HEK293 (cell line): ENCODE results near the gene DDX20.
A peak's percentile ranks its signal among the peaks of the same experiment; 100 is the strongest.

Experiments used
- CTCF ChIA-PET: fragments of 350-600 bp; formaldehyde crosslinking; extraction: SDS; loops from one replicate; lab custom pipeline; 2021; ENCODE audit warnings: antibody characterized with exemption; lab: Yijun Ruan, JAX
- POLR2A ChIA-PET: fragments of 300-600 bp; formaldehyde crosslinking; extraction: SDS; loops from one replicate; lab custom pipeline; 2020; ENCODE audit warnings: antibody characterized with exemption, inconsistent platforms; lab: Yijun Ruan, JAX
- H3K27ac ChIP-seq: fragments of 200-500 bp; sonication (Bioruptor generic); 2 replicates; pipeline ENCODE4 v1.5.1; 2014; ENCODE audit warnings: low read depth, low read length, control low read depth, inconsistent platforms; ENCODE audit errors: extremely low read depth
- H3K36me3 ChIP-seq, 2 experiments: fragments of 200-500 bp in 1 of 2; sonication (Bioruptor generic) in 1 of 2; 1 replicate in 1 of 2; 2 replicates in 1 of 2; pipeline ENCODE4 v1.5.1; 2014 to 2017; ENCODE audit warnings: inconsistent platforms in 2 of 2, low read length in 2 of 2; ENCODE audit not compliant: control insufficient read depth in 2 of 2, insufficient read depth in 1 of 2
- H3K4me1 ChIP-seq: fragments of 200-500 bp; sonication (Bioruptor generic); 2 replicates; pipeline ENCODE4 v1.5.1; 2014; ENCODE audit warnings: mild to moderate bottlenecking, low read length, inconsistent platforms; ENCODE audit not compliant: control insufficient read depth, insufficient read depth
- H3K4me3 ChIP-seq: 2 replicates; pipeline ENCODE4 v1.5.1; 2011; ENCODE audit warnings: low read depth, mild to moderate bottlenecking, control low read depth, low read length, moderate library complexity
- H3K9me3 ChIP-seq: fragments of 200-500 bp; sonication (Bioruptor generic); 2 replicates; pipeline ENCODE4 v1.5.1; 2014; ENCODE audit warnings: low read depth, low read length, inconsistent platforms; ENCODE audit not compliant: control insufficient read depth, insufficient read depth
- EGR2 ChIP-seq: fragments of 450-650 bp; formaldehyde crosslinking; IDR thresholded peaks from 2 replicates; pipeline ENCODE4 v1.5.1; 2016; ENCODE audit warnings: low read depth, missing biosample characterization, missing genetic modification characterization
- FEZF1 ChIP-seq: fragments of 450-650 bp; formaldehyde crosslinking; IDR thresholded peaks from 2 replicates; pipeline ENCODE4 v1.5.1; 2016; ENCODE audit warnings: missing biosample characterization, missing genetic modification characterization
- GFI1B ChIP-seq: fragments of 450-650 bp; formaldehyde crosslinking; IDR thresholded peaks from 2 replicates; pipeline ENCODE4 v1.5.1; 2016; ENCODE audit warnings: missing biosample characterization, missing genetic modification characterization
- GLIS1 ChIP-seq: fragments of 450-650 bp; formaldehyde crosslinking; IDR thresholded peaks from 2 replicates; pipeline ENCODE4 v1.5.1; 2016; ENCODE audit warnings: missing biosample characterization, missing genetic modification characterization
- KLF1 ChIP-seq: fragments of 450-650 bp; formaldehyde crosslinking; IDR thresholded peaks from 2 replicates; pipeline ENCODE4 v1.5.1; 2016; ENCODE audit warnings: missing biosample characterization, missing genetic modification characterization
- PRDM1 ChIP-seq: fragments of 450-650 bp; formaldehyde crosslinking; IDR thresholded peaks from 2 replicates; pipeline ENCODE4; 2016; ENCODE audit warnings: missing biosample characterization, missing genetic modification characterization
- PRDM10 ChIP-seq: fragments of 450-650 bp; formaldehyde crosslinking; IDR thresholded peaks from 2 replicates; pipeline ENCODE4 v1.5.1; 2016; ENCODE audit warnings: missing biosample characterization, missing genetic modification characterization
- SCRT1 ChIP-seq: fragments of 450-650 bp; formaldehyde crosslinking; IDR thresholded peaks from 2 replicates; pipeline ENCODE4 v1.5.1; 2016; ENCODE audit warnings: missing biosample characterization, missing genetic modification characterization, borderline replicate concordance
- SP2 ChIP-seq: fragments of 450-650 bp; formaldehyde crosslinking; IDR thresholded peaks from 2 replicates; pipeline ENCODE4 v1.5.1; 2016; ENCODE audit warnings: missing biosample characterization, missing genetic modification characterization
- TRIM28 ChIP-seq: IDR thresholded peaks from 2 replicates; pipeline ENCODE4 v1.6.1; 2011; ENCODE audit warnings: low read length, control low read depth, borderline replicate concordance
- ZBTB17 ChIP-seq: fragments of 450-650 bp; formaldehyde crosslinking; IDR thresholded peaks from 2 replicates; pipeline ENCODE4 v1.5.1; 2016; ENCODE audit warnings: missing biosample characterization, missing genetic modification characterization
- ZNF138 ChIP-seq: fragments of 450-650 bp; formaldehyde crosslinking; IDR thresholded peaks from 2 replicates; pipeline ENCODE4 v1.5.1; 2016; ENCODE audit warnings: missing biosample characterization, missing genetic modification characterization, borderline replicate concordance
- ZNF155 ChIP-seq: fragments of 450-650 bp; formaldehyde crosslinking; IDR thresholded peaks from 2 replicates; pipeline ENCODE4 v1.5.1; 2016; ENCODE audit warnings: missing biosample characterization, missing genetic modification characterization
- ZNF280D ChIP-seq: fragments of 450-650 bp; formaldehyde crosslinking; IDR thresholded peaks from 2 replicates; pipeline ENCODE4 v1.5.1; 2016; ENCODE audit warnings: missing biosample characterization, missing genetic modification characterization
- ZNF391 ChIP-seq: fragments of 450-650 bp; formaldehyde crosslinking; IDR thresholded peaks from 2 replicates; pipeline ENCODE4 v1.5.1; 2016; ENCODE audit warnings: low read depth, missing biosample characterization, missing genetic modification characterization, borderline replicate concordance
- ZNF747 ChIP-seq: fragments of 450-650 bp; formaldehyde crosslinking; IDR thresholded peaks from 2 replicates; pipeline ENCODE4 v1.5.1; 2016; ENCODE audit warnings: missing biosample characterization, missing genetic modification characterization
- ZNF785 ChIP-seq: fragments of 450-650 bp; formaldehyde crosslinking; IDR thresholded peaks from 2 replicates; pipeline ENCODE4 v1.5.1; 2016; ENCODE audit warnings: missing biosample characterization, missing genetic modification characterization
- ZNF830 ChIP-seq: fragments of 450-650 bp; IDR thresholded peaks from 2 replicates; pipeline ENCODE4 v1.5.0; 2018; ENCODE audit warnings: missing biosample characterization, missing genetic modification characterization, low read depth, mild to moderate bottlenecking, moderate library complexity
- ZNF837 ChIP-seq: fragments of 450-650 bp; formaldehyde crosslinking; IDR thresholded peaks from 2 replicates; pipeline ENCODE4 v1.5.1; 2016; ENCODE audit warnings: missing biosample characterization, missing genetic modification characterization
- ZNF843 ChIP-seq: fragments of 450-650 bp; formaldehyde crosslinking; IDR thresholded peaks from 2 replicates; pipeline ENCODE4 v1.5.1; 2016; ENCODE audit warnings: missing biosample characterization, missing genetic modification characterization
- ZSCAN30 ChIP-seq: fragments of 450-650 bp; IDR thresholded peaks from 2 replicates; pipeline ENCODE4 v1.5.1; 2018; ENCODE audit warnings: missing biosample characterization, mild to moderate bottlenecking, missing genetic modification characterization, moderate library complexity

Gene DDX20

DNA sequence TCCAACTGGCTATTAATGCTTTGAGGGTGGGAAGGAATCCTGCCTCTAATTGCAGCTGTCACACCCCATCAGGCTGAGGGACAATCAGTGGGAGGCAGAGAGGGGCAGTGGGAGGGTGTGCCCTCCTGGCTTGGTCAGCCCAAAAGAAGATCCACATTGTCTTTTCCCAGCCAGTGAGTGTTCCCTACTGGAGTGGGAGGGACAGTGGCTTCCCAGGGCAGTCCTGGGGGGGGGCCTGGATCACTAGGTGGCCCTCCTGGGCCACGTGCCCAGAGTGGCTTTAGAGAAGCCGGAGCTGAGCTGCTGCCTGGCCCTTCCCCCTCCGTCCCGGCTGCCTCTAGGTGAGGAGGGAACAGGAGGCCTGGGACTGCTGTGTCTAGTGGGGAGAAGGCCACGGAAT lies 30.5 kb upstream of the DDX20 start (continued):
- TF ChIP-seq ZNF155 (tag by site-specific recombination): no peak
- TF ChIP-seq ZNF830: no peak
- TF ChIP-seq ZNF138 (tag by site-specific recombination): no peak
- no peak for TF ChIP-seq PRDM1 (tag by site-specific recombination)
- no peak for TF ChIP-seq ZNF280D (tag by site-specific recombination)
- TF ChIP-seq ZBTB17 (tag by site-specific recombination): no peak
- no peak for TF ChIP-seq ZSCAN30
- peak; percentile 20; the same call in 1 of the 2 replicates for TF ChIP-seq SP2 (tag by site-specific recombination)
- TF ChIP-seq, all 188 proteins: peak for 15

DNA sequence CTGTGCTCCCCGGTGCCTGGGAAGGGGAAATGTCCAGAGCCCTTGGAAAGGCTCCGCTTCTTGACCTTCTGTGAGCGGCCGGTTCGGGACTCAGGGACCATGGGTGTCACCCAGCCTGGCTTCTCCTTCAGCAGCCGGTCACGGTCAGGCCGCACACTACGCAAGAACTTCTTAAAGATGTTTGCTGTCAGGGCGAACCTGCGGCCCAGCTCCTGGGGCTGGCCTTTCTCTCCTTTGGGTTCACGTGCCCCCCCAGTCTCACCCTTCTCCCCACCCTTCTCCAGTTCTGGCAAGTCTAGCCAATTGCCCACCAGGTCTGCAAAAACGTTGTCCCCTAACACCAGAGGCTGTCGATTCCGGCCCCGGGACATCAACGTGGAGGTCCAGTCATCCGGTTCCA lies 28.6 kb upstream of the DDX20 start:
- Histone ChIP-seq H3K4me1 (no peaks in the 10 kb centered on the region), H3K27ac (no peak overlapping the region), H3K4me3 (no peak overlapping the region), H3K9me3 (no peaks in the 10 kb centered on the region), H3K36me3 (no peaks in the 10 kb centered on the region)
- CTCF ChIA-PET: no interaction called here
- TF ChIP-seq TRIM28: no peak
- POLR2A ChIA-PET: interaction anchor here (0.6 to 2.1 kb wide), 2 partner anchors 12 to 279 kb away, joined by 4 to 6 read pairs; partner anchors contain the start of gene INKA2

DNA sequence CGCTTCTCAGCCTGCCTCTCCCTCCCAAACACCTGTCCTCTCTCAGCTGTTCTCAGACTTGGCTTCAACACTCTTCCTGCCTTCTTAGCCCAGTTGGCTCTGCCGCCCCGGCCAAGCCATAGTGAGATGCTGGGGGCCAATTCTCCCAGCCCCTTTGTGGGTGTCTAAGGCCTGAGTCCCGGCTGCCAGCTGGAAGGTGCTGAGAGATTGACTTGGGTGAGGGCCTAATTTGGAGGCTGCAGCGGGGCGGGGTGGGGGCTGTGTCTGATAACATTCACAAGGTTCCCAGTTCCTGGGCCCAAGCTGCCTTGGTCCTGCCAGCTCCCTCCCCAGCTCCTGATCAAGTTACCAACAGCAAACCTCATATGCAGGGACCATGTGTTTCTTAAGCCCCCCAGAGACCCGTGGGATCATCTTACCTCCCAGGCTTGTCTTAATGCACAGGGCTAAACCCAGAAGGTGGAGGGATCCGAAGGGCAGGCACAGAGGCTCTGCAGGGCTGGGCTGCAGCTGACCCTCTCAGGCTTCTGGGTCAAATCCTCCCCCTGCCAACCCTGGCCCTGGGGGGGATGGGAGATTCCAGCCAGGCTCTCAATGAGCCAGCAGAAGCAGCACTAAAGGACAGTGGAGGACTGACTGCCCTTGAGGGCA lies 26.3 kb upstream of the DDX20 start:
- CTCF ChIA-PET: interaction anchor here (1.2 kb wide), 1 partner anchor 18 kb away, joined by 3 read pairs; no protein-coding TSS in a partner anchor
- H3K9me3 ChIP-seq: no peaks in the 10 kb centered on the region
- TF ChIP-seq ZNF747 (tag by site-specific recombination): no peak
- TF ChIP-seq EGR2 (tag by site-specific recombination): 0 out of 2 replicates have a peak, but pooled peaks have one; percentile 10
- peak; percentile 81 for TF ChIP-seq GLIS1 (tag by site-specific recombination)
- no peak for TF ChIP-seq ZNF391 (tag by site-specific recombination)
- TF ChIP-seq KLF1 (tag by site-specific recombination): peak; percentile 15; the same call in 1 of the 2 replicates
- TF ChIP-seq, all 188 proteins: peak for 3
- Histone ChIP-seq H3K4me1 (no peaks in the 10 kb centered on the region), H3K4me3 (no peak overlapping the region), H3K27ac (no peak overlapping the region), H3K36me3 (no peaks in the 10 kb centered on the region)
- POLR2A ChIA-PET: no interaction called here

DNA sequence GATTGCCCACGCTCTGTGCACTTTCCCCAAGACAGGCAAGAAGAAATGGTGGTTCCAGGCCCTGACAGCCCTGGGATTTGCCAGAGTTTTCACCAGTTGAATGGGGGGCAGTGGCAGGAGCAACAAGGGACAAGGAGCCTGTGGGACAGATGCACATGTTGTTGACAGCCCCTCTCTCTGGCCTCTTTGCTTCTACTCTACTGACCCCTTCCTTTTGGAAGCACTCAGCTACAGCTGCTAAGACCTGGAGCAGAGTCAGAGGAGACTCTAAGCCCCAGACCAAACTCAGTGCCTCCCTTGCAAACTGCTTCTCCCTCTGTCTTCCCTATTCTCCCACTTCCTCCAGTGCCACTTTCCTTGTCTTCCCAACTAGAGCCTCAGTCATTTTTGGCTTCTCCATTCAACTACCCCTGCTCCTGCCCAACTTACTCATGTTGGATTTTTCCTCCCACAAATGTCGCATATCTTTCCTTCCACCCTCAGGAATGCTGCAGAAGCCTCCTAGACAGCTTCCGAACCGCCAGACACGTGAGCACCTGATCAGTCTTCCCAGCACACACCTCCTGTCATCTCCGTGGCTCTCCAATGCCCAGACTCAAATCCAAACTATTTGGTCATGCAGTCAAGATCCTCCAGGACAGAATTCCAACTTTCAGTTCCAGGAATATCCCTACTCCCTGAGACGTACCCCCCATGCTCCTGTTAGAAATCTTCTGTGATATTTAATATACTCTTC lies 25.6 kb upstream of the DDX20 start:
- no peak overlapping the region for H3K27ac ChIP-seq
- H3K4me3 ChIP-seq: no peak overlapping the region
- H3K4me1 ChIP-seq: no peaks in the 10 kb centered on the region
- H3K9me3 ChIP-seq: no peaks in the 10 kb centered on the region
- ChIA-PET POLR2A (no interaction called here), CTCF (no interaction called here)
- H3K36me3 ChIP-seq: no peaks in the 10 kb centered on the region
- TF ChIP-seq TRIM28: no peak
- no peak for TF ChIP-seq FEZF1 (tag by site-specific recombination)
- no peak for TF ChIP-seq EGR2 (tag by site-specific recombination)
- no peak for TF ChIP-seq ZNF785 (tag by site-specific recombination)
- TF ChIP-seq PRDM10 (tag by site-specific recombination): no peak
- TF ChIP-seq ZNF843: no peak
- no peak for TF ChIP-seq GFI1B
- TF ChIP-seq ZNF837: no peak
- TF ChIP-seq SCRT1 (tag by site-specific recombination): no peak
